ENCODE measurements around the gene HOPX.

DNA sequence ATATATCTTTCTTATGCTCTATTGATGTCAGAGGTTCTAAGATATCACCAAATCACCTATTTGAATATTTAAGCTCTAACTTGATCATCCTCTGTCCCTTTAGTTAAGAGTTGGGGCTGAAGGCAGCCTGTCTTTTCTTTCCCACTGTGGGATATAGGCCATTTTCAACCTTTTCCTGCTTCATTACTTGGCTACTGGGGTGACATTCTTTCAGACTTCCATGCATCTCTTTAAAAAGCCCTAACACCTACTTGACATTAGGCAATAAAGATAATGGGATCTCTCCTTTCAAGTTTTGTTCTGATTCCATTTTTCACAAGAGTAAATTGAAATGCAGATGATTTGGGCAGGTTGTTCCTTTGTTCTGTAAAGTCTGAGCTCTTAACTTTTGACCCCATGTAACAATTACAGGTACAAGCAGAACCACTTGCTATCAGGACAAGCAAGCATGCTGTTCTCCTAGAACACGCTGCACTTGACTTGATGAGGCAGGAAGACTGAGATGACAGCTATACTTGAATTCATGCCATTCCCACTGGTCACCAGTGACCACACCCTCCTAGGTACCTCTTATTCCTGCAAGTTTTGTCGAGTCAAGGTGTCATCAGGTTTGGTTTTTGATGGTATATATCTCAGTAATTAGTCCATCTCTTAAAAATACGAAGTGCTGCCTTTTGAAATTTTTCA lies 18.2 kb downstream of the HOPX start:
- TF ChIP-seq CTCF (IDR thresholded peaks at IDR 0.05; ENCODE audit: low read length): no peak
- no peak for TF ChIP-seq EZH2 (optimal IDR thresholded peaks at IDR 0.05; ENCODE audit: low read depth, low read length)
